ENCODE results near the gene FADS6. TPM values are rescaled to one million over a fixed set of nuclear protein-coding genes. Genes with fewer than 3 reads are reported as not detected.

FADS6 gene
- polyA plus RNA-seq, 1 of the 3 experiments (the other 2 are of a cell fraction): not detected

DNA sequence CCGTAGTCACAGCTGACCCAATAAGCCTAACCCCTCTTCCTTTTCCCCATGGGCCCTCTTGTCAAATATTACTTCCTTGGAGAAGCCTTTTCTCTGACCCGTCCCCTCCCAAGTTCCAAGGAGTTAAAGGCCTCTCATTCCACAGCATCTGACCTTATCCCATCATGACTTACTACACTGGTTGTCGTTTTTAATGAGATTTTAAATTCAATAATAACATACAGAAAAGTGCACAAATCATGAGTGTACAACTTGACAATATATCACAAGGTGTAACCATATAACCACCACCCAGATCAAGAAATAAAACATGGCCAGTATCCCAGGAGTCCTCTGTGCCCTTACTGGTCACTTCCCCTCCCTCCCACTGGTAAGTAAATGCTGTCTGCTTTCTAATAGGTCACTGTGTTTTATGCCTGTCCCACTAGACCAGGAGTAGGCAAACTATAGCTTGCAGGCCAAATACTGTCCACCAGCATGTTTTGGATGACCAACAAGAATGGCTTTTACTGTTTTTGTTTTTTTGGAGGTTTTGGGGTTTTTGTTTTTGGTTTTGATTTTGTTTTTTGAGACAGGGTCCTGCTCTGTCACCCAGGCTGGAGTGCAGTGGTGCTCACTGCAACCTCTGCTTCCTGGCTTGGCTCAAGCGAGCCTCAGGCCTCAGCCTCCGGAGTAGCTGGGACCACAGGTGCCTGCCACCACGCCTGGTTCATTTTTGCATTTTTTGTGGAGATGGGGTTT is 19.4 kb downstream of the FADS6 start:
- peak overlapping the region; percentile 67 to 69 for H3K4me3 ChIP-seq (ENCODE audit: low read depth in 2 of 2, low read length in 1 of 2)
- peak; percentile 68 for DNase-seq
- H3K79me2 ChIP-seq (ENCODE audit: insufficient read depth): peaks cover 15% of the 10 kb centered on the region
- peak overlapping the region; percentile 76 for H3K4me2 ChIP-seq
- 52% methylated on average over 6 of the region's 6 CpGs for WGBS (ENCODE audit: low lambda C conversion rate)
- H3K4me1 ChIP-seq (ENCODE audit: control insufficient read depth in 1 of 2, insufficient read depth in 2 of 2, low read depth in 1 of 2, low read length in 1 of 2): peaks cover 12 to 19% of the 10 kb centered on the region in 2 experiments; a peak in 3 of 4 replicates
- H4K20me1 ChIP-seq (ENCODE audit: insufficient read depth): peaks cover 9% of the 10 kb centered on the region; the same call in 1 of the 2 replicates
- no peaks in the 10 kb centered on the region for H3K27me3 ChIP-seq (ENCODE audit: insufficient read depth)
- no peaks in the 10 kb centered on the region for H3K9me2 ChIP-seq
- H3F3A ChIP-seq (replicated peaks; ENCODE audit: insufficient read depth): no peaks in the 10 kb centered on the region
- peaks cover 0 to 5% of the 10 kb centered on the region in 2 experiments for H3K36me3 ChIP-seq (replicated peaks in 1 of 2; ENCODE audit: control insufficient read depth in 1 of 2, insufficient read depth in 2 of 2, low read length in 1 of 2)
- peak overlapping the region; percentile 60 to 81 for H3K27ac ChIP-seq (ENCODE audit: low read depth in 2 of 2, low read length in 1 of 2)
- CTCF ChIA-PET: interaction anchor here (0.8 to 47.7 kb wide), 8 partner anchors 11 to 217 kb away, joined by 3 to 3869 read pairs (median 4); partner anchors contain the start of genes GRIN2C and NAT9
- H3K9me3 ChIP-seq: no peaks in the 10 kb centered on the region
- POLR2A ChIA-PET: interaction anchor here (0.9 to 2.4 kb wide), 11 partner anchors 11 to 138 kb away, joined by 3 to 14 read pairs (median 4); partner anchors contain the start of gene NAT9
- peak overlapping the region; percentile 72 for H2AFZ ChIP-seq (ENCODE audit: low read depth)
- TF ChIP-seq ELF1 (IDR thresholded peaks at IDR 0.05) (no peak), USF1 (IDR thresholded peaks at IDR 0.05; ENCODE audit: borderline replicate concordance, low read depth) (no peak)
- H3K9ac ChIP-seq: peak overlapping the region; percentile 81

DNA sequence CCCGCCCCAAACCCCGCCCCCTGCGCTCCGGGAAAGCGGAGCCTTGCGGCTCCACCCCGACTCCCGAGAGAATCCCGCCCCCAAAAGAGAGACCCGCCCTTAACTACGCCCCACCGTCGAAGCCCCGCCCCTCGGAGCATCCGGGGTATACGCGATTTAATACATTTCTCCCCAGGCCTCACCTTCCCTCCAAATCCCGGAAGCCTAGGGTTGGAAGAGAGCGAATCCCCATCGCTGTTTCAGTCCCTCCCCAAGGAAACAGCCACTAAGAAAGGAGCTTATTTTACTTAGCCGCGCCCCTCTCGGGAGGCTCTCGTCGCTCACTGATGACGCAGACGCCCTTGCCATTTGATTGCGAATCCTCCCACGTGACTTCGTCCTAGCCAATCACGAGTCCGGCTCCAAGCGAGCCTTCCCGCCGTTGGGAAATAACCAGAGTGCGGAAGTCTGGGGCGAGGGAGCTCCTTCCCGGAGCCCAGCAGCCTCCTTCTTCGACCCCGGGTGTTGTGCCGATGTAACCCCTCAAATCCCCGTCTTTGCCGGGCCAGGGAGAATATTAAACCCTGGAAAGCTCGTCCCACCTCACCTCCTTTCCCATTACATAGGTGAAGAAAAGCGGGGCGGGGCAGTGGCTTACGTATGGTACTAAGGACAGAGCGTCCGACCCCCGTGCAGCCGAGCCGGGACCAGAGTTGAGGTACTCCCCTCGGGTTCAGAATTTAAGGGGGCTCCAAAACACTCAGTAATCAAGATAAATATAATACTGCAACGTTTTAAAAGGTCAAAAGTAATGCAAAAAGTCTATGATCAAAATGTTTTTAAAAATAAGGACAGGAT is 20.2 kb downstream of the FADS6 start:
- Histone ChIP-seq H3F3A (replicated peaks; ENCODE audit: insufficient read depth) (no peaks in the 10 kb centered on the region), H2AFZ (ENCODE audit: low read depth) (peak overlapping the region; percentile 72), H3K27ac (ENCODE audit: low read depth in 2 of 2, low read length in 1 of 2) (peak overlapping the region; percentile 60 to 81), H3K4me3 (ENCODE audit: low read depth in 2 of 2, low read length in 1 of 2) (peak overlapping the region; percentile 69 to 88), H3K9me2 (no peaks in the 10 kb centered on the region), H4K20me1 (ENCODE audit: insufficient read depth) (peaks cover 9% of the 10 kb centered on the region; the same call in 1 of the 2 replicates), H3K9ac (peak overlapping the region; percentile 81), H3K4me2 (peak overlapping the region; percentile 90), H3K36me3 (replicated peaks in 1 of 2; ENCODE audit: control insufficient read depth in 1 of 2, insufficient read depth in 2 of 2, low read length in 1 of 2) (peaks cover 0 to 5% of the 10 kb centered on the region in 2 experiments), H3K27me3 (ENCODE audit: insufficient read depth) (no peaks in the 10 kb centered on the region), H3K9me3 (no peaks in the 10 kb centered on the region), H3K79me2 (ENCODE audit: insufficient read depth) (peaks cover 15% of the 10 kb centered on the region), H3K4me1 (ENCODE audit: control insufficient read depth in 1 of 2, insufficient read depth in 2 of 2, low read depth in 1 of 2, low read length in 1 of 2) (peaks cover 12 to 19% of the 10 kb centered on the region in 2 experiments; a peak in 3 of 4 replicates)
- ChIA-PET CTCF (interaction anchor here (0.6 to 47.7 kb wide), 10 partner anchors 8 to 241 kb away, joined by 3 to 3869 read pairs (median 4); partner anchors contain the start of genes GRIN2C and NAT9), POLR2A (interaction anchor here (0.6 to 2.4 kb wide), 23 partner anchors 10 to 397 kb away, joined by 3 to 14 read pairs (median 4); partner anchors contain the start of genes FADS6, GRIN2C, MIF4GD and NAT9)
- peak; percentile 100 for DNase-seq
- 1% methylated on average over 52 of the region's 55 CpGs for WGBS (ENCODE audit: low lambda C conversion rate)
- peak; percentile 99 for TF ChIP-seq USF1 (IDR thresholded peaks at IDR 0.05; ENCODE audit: borderline replicate concordance, low read depth)
- no peak for TF ChIP-seq PBX3 (IDR thresholded peaks at IDR 0.05)
- TF ChIP-seq SIN3A (IDR thresholded peaks at IDR 0.05; ENCODE audit: borderline replicate concordance, low read depth, low read length): peak; percentile 83; the same call in 1 of the 2 replicates
- peak; percentile 52 for TF ChIP-seq RCOR1 (IDR thresholded peaks at IDR 0.05; ENCODE audit: low read length)
- TF ChIP-seq MAX (IDR thresholded peaks at IDR 0.05; ENCODE audit: low read depth): peak; percentile 84
- TF ChIP-seq YY1 (IDR thresholded peaks at IDR 0.05; ENCODE audit: low read depth): 0 out of 2 replicates have a peak, but pooled peaks have one; percentile 29
- peak; percentile 96 for TF ChIP-seq USF2 (IDR thresholded peaks at IDR 0.05; ENCODE audit: borderline replicate concordance, low read depth, low read length)
- no peak; the same call in 1 of the 2 replicates for TF ChIP-seq RXRA (IDR thresholded peaks at IDR 0.05; ENCODE audit: borderline replicate concordance, low read depth)
- TF ChIP-seq MXI1 (IDR thresholded peaks at IDR 0.05; ENCODE audit: low read depth, low read length): 0 out of 2 replicates have a peak, but pooled peaks have one; percentile 9
- peak; percentile 92 for TF ChIP-seq CHD2 (IDR thresholded peaks at IDR 0.05; ENCODE audit: low read length, partially characterized antibody)
- no peak for TF ChIP-seq FOXJ3 (CRISPR knock-in tag; IDR thresholded peaks at IDR 0.05)
- TF ChIP-seq, protein P1, sequence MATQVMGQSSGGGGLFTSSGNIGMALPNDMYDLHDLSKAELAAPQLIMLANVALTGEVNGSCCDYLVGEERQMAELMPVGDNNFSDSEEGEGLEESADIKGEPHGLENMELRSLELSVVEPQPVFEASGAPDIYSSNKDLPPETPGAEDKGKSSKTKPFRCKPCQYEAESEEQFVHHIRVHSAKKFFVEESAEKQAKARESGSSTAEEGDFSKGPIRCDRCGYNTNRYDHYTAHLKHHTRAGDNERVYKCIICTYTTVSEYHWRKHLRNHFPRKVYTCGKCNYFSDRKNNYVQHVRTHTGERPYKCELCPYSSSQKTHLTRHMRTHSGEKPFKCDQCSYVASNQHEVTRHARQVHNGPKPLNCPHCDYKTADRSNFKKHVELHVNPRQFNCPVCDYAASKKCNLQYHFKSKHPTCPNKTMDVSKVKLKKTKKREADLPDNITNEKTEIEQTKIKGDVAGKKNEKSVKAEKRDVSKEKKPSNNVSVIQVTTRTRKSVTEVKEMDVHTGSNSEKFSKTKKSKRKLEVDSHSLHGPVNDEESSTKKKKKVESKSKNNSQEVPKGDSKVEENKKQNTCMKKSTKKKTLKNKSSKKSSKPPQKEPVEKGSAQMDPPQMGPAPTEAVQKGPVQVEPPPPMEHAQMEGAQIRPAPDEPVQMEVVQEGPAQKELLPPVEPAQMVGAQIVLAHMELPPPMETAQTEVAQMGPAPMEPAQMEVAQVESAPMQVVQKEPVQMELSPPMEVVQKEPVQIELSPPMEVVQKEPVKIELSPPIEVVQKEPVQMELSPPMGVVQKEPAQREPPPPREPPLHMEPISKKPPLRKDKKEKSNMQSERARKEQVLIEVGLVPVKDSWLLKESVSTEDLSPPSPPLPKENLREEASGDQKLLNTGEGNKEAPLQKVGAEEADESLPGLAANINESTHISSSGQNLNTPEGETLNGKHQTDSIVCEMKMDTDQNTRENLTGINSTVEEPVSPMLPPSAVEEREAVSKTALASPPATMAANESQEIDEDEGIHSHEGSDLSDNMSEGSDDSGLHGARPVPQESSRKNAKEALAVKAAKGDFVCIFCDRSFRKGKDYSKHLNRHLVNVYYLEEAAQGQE (IDR thresholded peaks at IDR 0.05; ENCODE audit: low read depth, low read length): 0 out of 2 replicates have a peak, but pooled peaks have one; percentile 3
- peak; percentile 38; the same call in 1 of the 2 replicates for TF ChIP-seq GABPA (IDR thresholded peaks at IDR 0.05; ENCODE audit: low read depth)
- peak; percentile 99 for TF ChIP-seq ELF1 (IDR thresholded peaks at IDR 0.05)
